ENCODE data around the gene NARS2.

The NARS2 gene

GRCh38 chr11:78535920-78536319, 38.7 kb downstream of the NARS2 start:
- Histone ChIP-seq H3F3A (ENCODE audit: insufficient read depth, low read length) (0 out of 2 replicates have a peak, but pooled peaks cover 3% of the 10 kb centered on the region), H3K27me3 (ENCODE audit: insufficient read depth, low read length) (no peaks in the 10 kb centered on the region), H3K79me2 (ENCODE audit: insufficient read depth, low read length) (no peaks in the 10 kb centered on the region), H3K36me3 (ENCODE audit: insufficient read depth, low read length) (peaks cover 32% of the 10 kb centered on the region), H2AFZ (ENCODE audit: low read length) (no peak overlapping the region), H3K4me2 (ENCODE audit: low read length) (no peak overlapping the region), H3K4me3 (ENCODE audit: low read depth, low read length, poor library complexity, severe bottlenecking) (no peak overlapping the region), H3K9ac (ENCODE audit: low read length) (no peak overlapping the region), H3K9me2 (ENCODE audit: low read depth, low read length) (no peaks in the 10 kb centered on the region), H3K27ac (ENCODE audit: low read depth, low read length, poor library complexity, severe bottlenecking) (no peak overlapping the region), H4K20me1 (ENCODE audit: insufficient read depth, low read length) (no peaks in the 10 kb centered on the region), H3K4me1 (ENCODE audit: insufficient read depth, low read length, severe bottlenecking) (peaks cover 18% of the 10 kb centered on the region), H3K9me3 (ENCODE audit: low read length) (no peaks in the 10 kb centered on the region)
- TF ChIP-seq EZH2 (IDR thresholded peaks at IDR 0.05; ENCODE audit: borderline replicate concordance, low read length) (no peak), CTCF (IDR thresholded peaks at IDR 0.05; ENCODE audit: low read length) (no peak)

GRCh38 chr11:78535027-78535426, 39.6 kb downstream of the NARS2 start:
- H3K9me2 ChIP-seq (ENCODE audit: low read depth, low read length): no peaks in the 10 kb centered on the region
- no peaks in the 10 kb centered on the region for H3K27me3 ChIP-seq (ENCODE audit: insufficient read depth, low read length)
- H3K4me3 ChIP-seq (ENCODE audit: low read depth, low read length, poor library complexity, severe bottlenecking): no peak overlapping the region
- no peaks in the 10 kb centered on the region for H3K9me3 ChIP-seq (ENCODE audit: low read length)
- H3K36me3 ChIP-seq (ENCODE audit: insufficient read depth, low read length): peaks cover 29% of the 10 kb centered on the region
- H3K27ac ChIP-seq (ENCODE audit: low read depth, low read length, poor library complexity, severe bottlenecking): no peak overlapping the region
- no peak overlapping the region for H3K4me2 ChIP-seq (ENCODE audit: low read length)
- H4K20me1 ChIP-seq (ENCODE audit: insufficient read depth, low read length): no peaks in the 10 kb centered on the region
- H3K4me1 ChIP-seq (ENCODE audit: insufficient read depth, low read length, severe bottlenecking): peaks cover 18% of the 10 kb centered on the region
- 0 out of 2 replicates have a peak, but pooled peaks cover 3% of the 10 kb centered on the region for H3F3A ChIP-seq (ENCODE audit: insufficient read depth, low read length)
- no peaks in the 10 kb centered on the region for H3K79me2 ChIP-seq (ENCODE audit: insufficient read depth, low read length)
- no peak overlapping the region for H2AFZ ChIP-seq (ENCODE audit: low read length)
- TF ChIP-seq CTCF (IDR thresholded peaks at IDR 0.05; ENCODE audit: low read length) (no peak), EZH2 (IDR thresholded peaks at IDR 0.05; ENCODE audit: borderline replicate concordance, low read length) (no peak)
- no peak overlapping the region for H3K9ac ChIP-seq (ENCODE audit: low read length)

GRCh38 chr11:78533399-78533798, 41.3 kb downstream of the NARS2 start:
- peak overlapping the region; percentile 3 for H3K4me3 ChIP-seq (ENCODE audit: low read depth, low read length, poor library complexity, severe bottlenecking)
- peak overlapping the region; percentile 9; the same call in 1 of the 2 replicates for H3K9ac ChIP-seq (ENCODE audit: low read length)
- peak overlapping the region; percentile 35 for H3K4me2 ChIP-seq (ENCODE audit: low read length)
- peak overlapping the region; percentile 92 for H3K27ac ChIP-seq (ENCODE audit: low read depth, low read length, poor library complexity, severe bottlenecking)
- H3F3A ChIP-seq (ENCODE audit: insufficient read depth, low read length): no peaks in the 10 kb centered on the region
- no peak for TF ChIP-seq CTCF (IDR thresholded peaks at IDR 0.05; ENCODE audit: low read length)
- TF ChIP-seq EZH2 (IDR thresholded peaks at IDR 0.05; ENCODE audit: borderline replicate concordance, low read length): no peak
- H3K9me2 ChIP-seq (ENCODE audit: low read depth, low read length): no peaks in the 10 kb centered on the region
- H4K20me1 ChIP-seq (ENCODE audit: insufficient read depth, low read length): no peaks in the 10 kb centered on the region
- H3K79me2 ChIP-seq (ENCODE audit: insufficient read depth, low read length): no peaks in the 10 kb centered on the region
- H3K4me1 ChIP-seq (ENCODE audit: insufficient read depth, low read length, severe bottlenecking): peaks cover 18% of the 10 kb centered on the region
- no peaks in the 10 kb centered on the region for H3K27me3 ChIP-seq (ENCODE audit: insufficient read depth, low read length)
- H2AFZ ChIP-seq (ENCODE audit: low read length): no peak overlapping the region
- H3K36me3 ChIP-seq (ENCODE audit: insufficient read depth, low read length): peaks cover 32% of the 10 kb centered on the region
- H3K9me3 ChIP-seq (ENCODE audit: low read length): no peaks in the 10 kb centered on the region
